HG03457 (cell line): ENCODE measurements around the gene KCNJ4.
"Not testable (repeated sequence)": the region's sequence is repeated elsewhere in the genome, so short reads cannot be mapped to it uniquely, and the experiment has no call there.

Source experiments
- ATAC-seq: cut with Tn5 transposase; IDR thresholded peaks from one replicate; pipeline ENCODE4 v1.9.1; 2021; ENCODE audit warnings: moderate number of reproducible peaks; ENCODE audit not compliant: unreplicated experiment

The KCNJ4 gene

GRCh38 chr22:38415561-38416321 lies 39.3 kb downstream of the KCNJ4 start:
- no peak for ATAC-seq

GRCh38 chr22:38415046-38415445 lies 40.0 kb downstream of the KCNJ4 start:
- no peak for ATAC-seq

GRCh38 chr22:38414009-38414395 lies 41.0 kb downstream of the KCNJ4 start:
- no peak for ATAC-seq

- ATAC-seq, result no peak
Measured at GRCh38 chr22:38413085-38414008, 41.7 kb downstream of the KCNJ4 start.

GRCh38 chr22:38412435-38413084 lies 42.4 kb downstream of the KCNJ4 start:
- ATAC-seq, result no peak

- no peak for ATAC-seq
Measured at GRCh38 chr22:38411016-38411415, 44.0 kb downstream of the KCNJ4 start.

GRCh38 chr22:38409916-38410315 lies 45.1 kb downstream of the KCNJ4 start:
- ATAC-seq, result not testable (repeated sequence)

- ATAC-seq, result no peak
Measured at GRCh38 chr22:38406617-38407016, 48.4 kb downstream of the KCNJ4 start.

GRCh38 chr22:38404419-38404818 lies 50.6 kb downstream of the KCNJ4 start:
- no peak for ATAC-seq

GRCh38 chr22:38403812-38404211 lies 51.2 kb downstream of the KCNJ4 start:
- ATAC-seq, result no peak

- ATAC-seq, result no peak
Measured at GRCh38 chr22:38402204-38402603, 52.8 kb downstream of the KCNJ4 start.

GRCh38 chr22:38401336-38402084 lies 53.5 kb downstream of the KCNJ4 start:
- ATAC-seq, result no peak

GRCh38 chr22:38400256-38400655 lies 54.7 kb downstream of the KCNJ4 start:
- not testable (repeated sequence) for ATAC-seq

GRCh38 chr22:38398609-38399461 lies 56.2 kb downstream of the KCNJ4 start:
- ATAC-seq, result no peak

- ATAC-seq, result not testable (repeated sequence)
Measured at GRCh38 chr22:38398181-38398608, 56.8 kb downstream of the KCNJ4 start.

GRCh38 chr22:38397189-38398085 lies 57.6 kb downstream of the KCNJ4 start:
- no peak for ATAC-seq

GRCh38 chr22:38396440-38397069 lies 58.4 kb downstream of the KCNJ4 start:
- ATAC-seq, result not testable (repeated sequence)

- ATAC-seq, result not testable (repeated sequence)
Measured at GRCh38 chr22:38395944-38396343, 59.1 kb downstream of the KCNJ4 start.
